ENCODE data around the gene PTCD2. TPM values are rescaled to one million over a fixed set of nuclear protein-coding genes. Genes with fewer than 3 reads are reported as not detected.

PTCD2 gene
- total RNA-seq, 2 donors from 2014 or later, result 9.5 to 13.4 TPM

DNA sequence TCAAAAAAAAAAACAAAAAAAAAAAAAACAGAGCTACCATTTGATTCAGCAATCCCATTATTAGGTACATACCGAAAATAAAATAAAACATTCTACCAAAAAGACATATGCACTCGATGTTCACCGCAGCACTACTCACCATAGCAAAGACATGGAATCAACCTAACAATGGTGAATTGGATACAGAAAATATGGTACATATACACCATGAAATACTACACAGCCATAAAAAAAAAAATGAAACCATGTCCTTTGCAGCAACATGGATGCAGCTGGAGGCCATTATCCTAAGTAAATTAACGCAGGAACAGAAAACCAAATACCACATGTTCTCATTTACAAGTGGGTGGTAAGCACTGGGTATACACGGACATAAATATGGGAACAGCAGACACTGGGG lies 21.5 kb upstream of the PTCD2 start:
- Histone ChIP-seq H3K4me3 (ENCODE audit: low read length) (no peak overlapping the region), H3K36me3 (ENCODE audit: control insufficient read depth, insufficient read depth, low read length) (peaks cover 37% of the 10 kb centered on the region), H3K9me3 (ENCODE audit: control insufficient read depth, low read length) (peaks cover 4% of the 10 kb centered on the region), H3K27ac (ENCODE audit: low read depth, low read length) (no peak overlapping the region), H3K4me1 (ENCODE audit: control insufficient read depth, insufficient read depth, low read length) (peaks cover 18% of the 10 kb centered on the region), H3K9ac (ENCODE audit: extremely low read depth, low read length, poor library complexity, severe bottlenecking) (no peak overlapping the region), H3K27me3 (ENCODE audit: control insufficient read depth, insufficient read depth, low read length, poor library complexity, severe bottlenecking) (no peaks in the 10 kb centered on the region)
- 95 to 100% methylated on average over 2 to 5 of the region's 5 CpGs for WGBS, 2 experiments (ENCODE audit: insufficient coverage in 1 of 2, insufficient read length in 1 of 2)
- peaks cover 26% of the 10 kb centered on the region for H3K4me1 Mint-ChIP-seq
- no peaks in the 10 kb centered on the region for H3K27me3 Mint-ChIP-seq (ENCODE audit: insufficient read depth)
- peaks cover 29% of the 10 kb centered on the region for H3K36me3 Mint-ChIP-seq (ENCODE audit: low read depth)
- no peaks in the 10 kb centered on the region for H3K9me3 Mint-ChIP-seq
- no peak for DNase-seq
- no peak overlapping the region for H3K4me3 Mint-ChIP-seq
- H3K27ac Mint-ChIP-seq, result no peak overlapping the region
- TF ChIP-seq, protein P1, sequence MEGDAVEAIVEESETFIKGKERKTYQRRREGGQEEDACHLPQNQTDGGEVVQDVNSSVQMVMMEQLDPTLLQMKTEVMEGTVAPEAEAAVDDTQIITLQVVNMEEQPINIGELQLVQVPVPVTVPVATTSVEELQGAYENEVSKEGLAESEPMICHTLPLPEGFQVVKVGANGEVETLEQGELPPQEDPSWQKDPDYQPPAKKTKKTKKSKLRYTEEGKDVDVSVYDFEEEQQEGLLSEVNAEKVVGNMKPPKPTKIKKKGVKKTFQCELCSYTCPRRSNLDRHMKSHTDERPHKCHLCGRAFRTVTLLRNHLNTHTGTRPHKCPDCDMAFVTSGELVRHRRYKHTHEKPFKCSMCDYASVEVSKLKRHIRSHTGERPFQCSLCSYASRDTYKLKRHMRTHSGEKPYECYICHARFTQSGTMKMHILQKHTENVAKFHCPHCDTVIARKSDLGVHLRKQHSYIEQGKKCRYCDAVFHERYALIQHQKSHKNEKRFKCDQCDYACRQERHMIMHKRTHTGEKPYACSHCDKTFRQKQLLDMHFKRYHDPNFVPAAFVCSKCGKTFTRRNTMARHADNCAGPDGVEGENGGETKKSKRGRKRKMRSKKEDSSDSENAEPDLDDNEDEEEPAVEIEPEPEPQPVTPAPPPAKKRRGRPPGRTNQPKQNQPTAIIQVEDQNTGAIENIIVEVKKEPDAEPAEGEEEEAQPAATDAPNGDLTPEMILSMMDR (conservative IDR thresholded peaks at IDR 0.05), result no peak

DNA sequence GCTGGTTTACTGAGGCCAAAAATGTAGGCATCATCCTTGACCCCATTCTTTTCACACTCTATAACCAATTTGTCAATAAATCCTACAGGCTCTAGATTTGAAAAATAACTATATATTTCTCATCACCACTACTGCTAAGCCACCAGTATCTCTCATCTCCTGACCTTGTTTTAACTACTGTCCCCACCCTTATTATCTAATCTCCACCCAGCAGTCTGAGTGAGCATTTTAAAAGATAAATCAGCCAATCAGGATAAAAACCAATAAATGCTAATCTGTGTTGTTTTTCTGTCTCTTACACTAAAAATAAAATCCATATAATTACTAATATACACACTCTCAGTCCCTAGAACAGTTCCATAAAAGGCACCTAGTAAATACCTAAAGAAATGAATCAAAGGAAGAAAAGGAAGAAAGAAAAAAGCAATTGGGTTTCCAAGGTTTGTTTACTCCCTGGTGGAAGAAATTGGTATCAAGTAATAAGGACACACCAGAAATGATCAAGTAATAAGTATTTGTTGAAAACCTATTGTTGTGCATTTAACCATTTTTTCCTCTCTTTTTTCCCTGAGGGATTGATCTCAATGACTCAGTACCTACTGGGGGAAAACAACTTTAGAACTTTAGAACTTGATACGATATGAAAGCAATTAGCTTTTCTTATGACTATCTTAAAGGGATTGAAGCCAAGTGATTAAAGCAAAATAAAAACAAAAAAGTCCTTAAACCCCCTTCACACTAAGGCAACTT lies 19.4 kb upstream of the PTCD2 start:
- Histone ChIP-seq H3K27ac (ENCODE audit: low read depth, low read length) (no peak overlapping the region), H3K27me3 (ENCODE audit: control insufficient read depth, insufficient read depth, low read length, poor library complexity, severe bottlenecking) (no peaks in the 10 kb centered on the region), H3K9me3 (ENCODE audit: control insufficient read depth, low read length) (peaks cover 7% of the 10 kb centered on the region), H3K4me3 (ENCODE audit: low read length) (peak overlapping the region; percentile 19), H3K36me3 (ENCODE audit: control insufficient read depth, insufficient read depth, low read length) (peaks cover 27% of the 10 kb centered on the region), H3K9ac (ENCODE audit: extremely low read depth, low read length, poor library complexity, severe bottlenecking) (no peak overlapping the region), H3K4me1 (ENCODE audit: control insufficient read depth, insufficient read depth, low read length) (peaks cover 21% of the 10 kb centered on the region)
- Mint-ChIP-seq H3K27ac (no peak overlapping the region), H3K36me3 (ENCODE audit: low read depth) (peaks cover 24% of the 10 kb centered on the region), H3K4me3 (no peak overlapping the region), H3K27me3 (ENCODE audit: insufficient read depth) (no peaks in the 10 kb centered on the region), H3K4me1 (peaks cover 34% of the 10 kb centered on the region), H3K9me3 (no peaks in the 10 kb centered on the region)
- DNase-seq, result no peak
- TF ChIP-seq, protein P1 (conservative IDR thresholded peaks at IDR 0.05), result no peak
- 100% methylated on average over 1 of the region's 1 CpG; no CpG with 5 or more reads in 1 of the 2 experiments for WGBS, 2 experiments (ENCODE audit: insufficient coverage in 1 of 2, insufficient read length in 1 of 2)

DNA sequence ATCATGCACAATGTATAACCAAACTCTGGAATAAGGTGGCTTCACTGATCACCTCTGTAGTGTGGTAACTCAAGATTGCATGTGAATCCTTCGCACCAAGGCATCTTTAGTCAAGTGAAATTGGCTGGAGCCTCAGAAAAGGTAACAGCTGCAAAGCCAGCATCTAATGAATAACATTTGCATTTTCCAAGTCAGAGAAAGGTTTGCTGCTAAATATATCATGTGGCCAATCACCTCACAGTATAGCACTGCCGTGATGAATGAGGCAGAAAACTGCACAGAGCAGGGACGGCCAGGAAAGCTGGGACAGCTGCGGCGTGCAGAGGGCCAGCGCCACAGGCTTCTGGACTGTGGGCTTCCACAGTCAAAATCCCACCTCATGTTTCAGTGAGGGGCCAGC lies 18.6 kb upstream of the PTCD2 start:
- 76 to 93% methylated on average over 5 to 6 of the region's 6 CpGs for WGBS, 2 experiments (ENCODE audit: insufficient coverage in 1 of 2, insufficient read length in 1 of 2)
- H3K9me3 ChIP-seq (ENCODE audit: control insufficient read depth, low read length), result peaks cover 7% of the 10 kb centered on the region
- peak overlapping the region; percentile 84 for H3K27ac Mint-ChIP-seq
- H3K27me3 Mint-ChIP-seq (ENCODE audit: insufficient read depth), result no peaks in the 10 kb centered on the region
- H3K4me1 Mint-ChIP-seq, result peaks cover 40% of the 10 kb centered on the region
- DNase-seq, result no peak
- H3K36me3 Mint-ChIP-seq (ENCODE audit: low read depth), result peaks cover 21% of the 10 kb centered on the region
- H3K4me3 Mint-ChIP-seq, result peak overlapping the region; percentile 33
- peak overlapping the region; percentile 56 for H3K4me3 ChIP-seq (ENCODE audit: low read length)
- no peaks in the 10 kb centered on the region for H3K27me3 ChIP-seq (ENCODE audit: control insufficient read depth, insufficient read depth, low read length, poor library complexity, severe bottlenecking)
- no peak overlapping the region for H3K9ac ChIP-seq (ENCODE audit: extremely low read depth, low read length, poor library complexity, severe bottlenecking)
- peak overlapping the region; percentile 76 for H3K27ac ChIP-seq (ENCODE audit: low read depth, low read length)
- peaks cover 20% of the 10 kb centered on the region for H3K36me3 ChIP-seq (ENCODE audit: control insufficient read depth, insufficient read depth, low read length)
- H3K9me3 Mint-ChIP-seq, result no peaks in the 10 kb centered on the region
- TF ChIP-seq, protein P1 (conservative IDR thresholded peaks at IDR 0.05), result no peak
- H3K4me1 ChIP-seq (ENCODE audit: control insufficient read depth, insufficient read depth, low read length), result peaks cover 23% of the 10 kb centered on the region

Data from endodermal cell (in vitro differentiated cells).